HepG2 (cell line): ENCODE results near the gene NUP88. TPM values are rescaled to one million over a fixed set of nuclear protein-coding genes. Genes with fewer than 3 reads are reported as not detected.

Experiments
- AHR ChIP-seq: IDR thresholded peaks from 2 replicates; pipeline ENCODE4 v1.6.1; 2018; ENCODE audit warnings: missing genetic modification reagents, missing compliant biosample characterization
- ATM ChIP-seq: fragments of 450-650 bp; IDR thresholded peaks from 2 replicates; pipeline ENCODE4 v1.7.1; 2017; ENCODE audit warnings: mild to moderate bottlenecking, borderline replicate concordance
- GABPB1 ChIP-seq: IDR thresholded peaks from 2 replicates; pipeline ENCODE4 v1.6.1; 2016; ENCODE audit warnings: mild to moderate bottlenecking, missing genetic modification reagents, moderate library complexity, missing compliant biosample characterization
- GATA4 ChIP-seq: sonication (generic); IDR thresholded peaks from 2 replicates; pipeline ENCODE4 v1.6.1; 2016; ENCODE audit warnings: antibody characterized with exemption, low read depth, borderline replicate concordance
- KDM1A ChIP-seq: IDR thresholded peaks from 2 replicates; pipeline ENCODE4 v1.6.1; 2016; ENCODE audit warnings: missing compliant biosample characterization
- MED8 ChIP-seq: sonication (generic); formaldehyde crosslinking; IDR thresholded peaks from 2 replicates; pipeline ENCODE4 v1.8.1; 2023; ENCODE audit warnings: mild to moderate bottlenecking, missing genetic modification reagents; ENCODE audit not compliant: insufficient replicate concordance
- MYC ChIP-seq: sonication (generic); formaldehyde crosslinking; IDR thresholded peaks from 2 replicates; pipeline ENCODE4 v1.9.0; 2021; ENCODE audit warnings: missing genetic modification reagents, borderline replicate concordance
- NFRKB ChIP-seq: fragments of 450-650 bp; IDR thresholded peaks from 2 replicates; pipeline ENCODE4 v1.6.1; 2017
- YEATS2 ChIP-seq: sonication (generic); formaldehyde crosslinking; IDR thresholded peaks from 2 replicates; pipeline ENCODE4 v1.4.0; 2020; ENCODE audit warnings: missing genetic modification reagents, borderline replicate concordance
- YEATS4 ChIP-seq: sonication (generic); formaldehyde crosslinking; IDR thresholded peaks from 2 replicates; pipeline ENCODE4 v1.4.0; 2020; ENCODE audit warnings: missing genetic modification reagents, borderline replicate concordance
- YY1 ChIP-seq: IDR thresholded peaks from 2 replicates; pipeline ENCODE4 v1.6.1; 2011; ENCODE audit warnings: low read length, low read depth, moderate library complexity, mild to moderate bottlenecking; ENCODE audit not compliant: insufficient read depth, insufficient replicate concordance
- ZFAT ChIP-seq: sonication (generic); formaldehyde crosslinking; conservative IDR thresholded peaks from 2 replicates; pipeline ENCODE4 v1.8.1; 2023; ENCODE audit warnings: missing genetic modification reagents, inconsistent platforms
- ZFP82 ChIP-seq: sonication (generic); formaldehyde crosslinking; IDR thresholded peaks from 2 replicates; pipeline ENCODE4 v1.5.1; 2020; ENCODE audit warnings: mild to moderate bottlenecking, missing genetic modification reagents, borderline replicate concordance
- ZNF335 ChIP-seq: sonication (generic); formaldehyde crosslinking; IDR thresholded peaks from 2 replicates; pipeline ENCODE4 v1.4.0; 2020; ENCODE audit warnings: missing genetic modification reagents
- polyA plus RNA-seq, 8 experiments: library from polyadenylated mRNA; depleted of rRNA in 3 of 8; stranded (reverse) in 7 of 8; unstranded in 1 of 8; fragments of >200 nt; fragmentation: Illumina TruSeq in 4 of 8; extraction: Trizol in 4 of 8; gene quantifications; 2 replicates each; pipeline versions ENCODE4 v1.2.1 to v1.2.3, GENCODE V29; 2011 to 2016; ENCODE audit warnings: low read depth in 4 of 8, missing spikeins in 1 of 8, mixed read lengths in 1 of 8; ENCODE audit not compliant: insufficient read depth in 1 of 8
- total RNA-seq, 5 experiments: library from RNA; depleted of rRNA; stranded (reverse); fragments of >200 nt; fragmentation: Illumina TruSeq; extraction: Trizol; gene quantifications; 2 replicates each; pipeline ENCODE4 v1.2.3, GENCODE V29; 2016; ENCODE audit warnings: low read depth in 1 of 5
- TF ChIP-seq, protein P1 (sequence below): IDR thresholded peaks from 2 replicates; pipeline ENCODE4 v1.4.0; 2020; ENCODE audit warnings: mild to moderate bottlenecking, missing genetic modification reagents
- TF ChIP-seq, protein P2 (sequence below): sonication (generic); formaldehyde crosslinking; IDR thresholded peaks from 2 replicates; pipeline ENCODE4 v1.5.0; 2020; ENCODE audit warnings: mild to moderate bottlenecking, missing genetic modification reagents, moderate library complexity
- TF ChIP-seq, protein P3 (sequence below): sonication (generic); formaldehyde crosslinking; IDR thresholded peaks from 2 replicates; pipeline ENCODE4 v1.9.0; 2022; ENCODE audit warnings: missing genetic modification reagents, mild to moderate bottlenecking, borderline replicate concordance
- TF ChIP-seq, protein P4 (sequence below): IDR thresholded peaks from 2 replicates; pipeline ENCODE4 v1.6.1; 2018; ENCODE audit warnings: missing genetic modification reagents, mild to moderate bottlenecking, missing compliant biosample characterization

Gene NUP88
- total and polyA plus RNA-seq, 2 of the 13 experiments (the other 11 are each of a cell fraction or from before 2014, with no cell fraction given), result 48.2 to 130 TPM

DNA sequence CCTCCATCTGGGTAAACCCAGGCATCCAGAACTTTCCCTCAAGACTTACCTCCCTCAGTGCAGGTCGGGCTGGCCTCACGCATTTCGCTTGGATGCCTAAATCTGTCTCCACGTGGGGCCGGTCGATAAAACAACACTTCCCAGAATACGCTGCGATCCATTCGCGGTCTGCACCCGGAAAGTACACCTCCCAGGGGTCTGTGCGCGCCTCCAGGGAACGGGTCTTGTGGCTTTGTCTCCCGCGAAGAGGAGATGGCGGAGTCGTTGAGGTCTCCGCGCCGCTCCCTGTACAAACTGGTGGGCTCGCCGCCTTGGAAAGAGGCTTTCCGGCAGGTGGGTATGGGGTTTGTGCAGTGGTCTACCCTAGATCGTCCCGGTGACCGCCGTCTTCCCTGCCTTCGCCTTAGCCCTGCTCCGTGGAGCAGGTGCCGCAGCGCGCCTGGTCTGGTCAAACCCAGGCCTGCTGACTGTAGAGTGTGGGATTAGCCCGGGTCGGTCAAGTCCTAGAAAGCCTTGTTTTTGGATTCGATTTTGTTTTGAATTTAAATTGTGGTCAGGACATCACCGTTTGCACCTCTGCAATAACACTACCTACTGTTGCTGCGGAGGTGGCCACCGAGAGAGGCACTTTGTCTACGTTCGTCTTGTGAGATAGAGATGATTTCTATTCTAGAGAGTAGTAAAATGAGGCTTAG is 644 bp upstream of the NUP88 start, which contains the start of gene RPAIN (continued):
- no peak for TF ChIP-seq ZFAT (CRISPR knock-in tag)
- peak; percentile 78; the same call in 1 of the 2 replicates for TF ChIP-seq ZFP82
- peak; percentile 96 for TF ChIP-seq MYC (CRISPR knock-in tag)
- TF ChIP-seq NFRKB, result no peak
- no peak for TF ChIP-seq ATM
- TF ChIP-seq YY1, result peak; percentile 79
- 0 out of 2 replicates have a peak, but pooled peaks have one; percentile 13 for TF ChIP-seq ZNF335 (CRISPR knock-in tag)
- peak; percentile 84 for TF ChIP-seq MED8 (CRISPR knock-in tag)
- peak; percentile 82 for TF ChIP-seq YEATS2 (CRISPR knock-in tag)
- TF ChIP-seq GABPB1, result peak; percentile 45
- TF ChIP-seq, protein P1, sequence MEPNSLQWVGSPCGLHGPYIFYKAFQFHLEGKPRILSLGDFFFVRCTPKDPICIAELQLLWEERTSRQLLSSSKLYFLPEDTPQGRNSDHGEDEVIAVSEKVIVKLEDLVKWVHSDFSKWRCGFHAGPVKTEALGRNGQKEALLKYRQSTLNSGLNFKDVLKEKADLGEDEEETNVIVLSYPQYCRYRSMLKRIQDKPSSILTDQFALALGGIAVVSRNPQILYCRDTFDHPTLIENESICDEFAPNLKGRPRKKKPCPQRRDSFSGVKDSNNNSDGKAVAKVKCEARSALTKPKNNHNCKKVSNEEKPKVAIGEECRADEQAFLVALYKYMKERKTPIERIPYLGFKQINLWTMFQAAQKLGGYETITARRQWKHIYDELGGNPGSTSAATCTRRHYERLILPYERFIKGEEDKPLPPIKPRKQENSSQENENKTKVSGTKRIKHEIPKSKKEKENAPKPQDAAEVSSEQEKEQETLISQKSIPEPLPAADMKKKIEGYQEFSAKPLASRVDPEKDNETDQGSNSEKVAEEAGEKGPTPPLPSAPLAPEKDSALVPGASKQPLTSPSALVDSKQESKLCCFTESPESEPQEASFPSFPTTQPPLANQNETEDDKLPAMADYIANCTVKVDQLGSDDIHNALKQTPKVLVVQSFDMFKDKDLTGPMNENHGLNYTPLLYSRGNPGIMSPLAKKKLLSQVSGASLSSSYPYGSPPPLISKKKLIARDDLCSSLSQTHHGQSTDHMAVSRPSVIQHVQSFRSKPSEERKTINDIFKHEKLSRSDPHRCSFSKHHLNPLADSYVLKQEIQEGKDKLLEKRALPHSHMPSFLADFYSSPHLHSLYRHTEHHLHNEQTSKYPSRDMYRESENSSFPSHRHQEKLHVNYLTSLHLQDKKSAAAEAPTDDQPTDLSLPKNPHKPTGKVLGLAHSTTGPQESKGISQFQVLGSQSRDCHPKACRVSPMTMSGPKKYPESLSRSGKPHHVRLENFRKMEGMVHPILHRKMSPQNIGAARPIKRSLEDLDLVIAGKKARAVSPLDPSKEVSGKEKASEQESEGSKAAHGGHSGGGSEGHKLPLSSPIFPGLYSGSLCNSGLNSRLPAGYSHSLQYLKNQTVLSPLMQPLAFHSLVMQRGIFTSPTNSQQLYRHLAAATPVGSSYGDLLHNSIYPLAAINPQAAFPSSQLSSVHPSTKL, result 0 out of 2 replicates have a peak, but pooled peaks have one; percentile 22
- peak; percentile 68 for TF ChIP-seq YEATS4 (CRISPR knock-in tag)
- TF ChIP-seq, protein P2, sequence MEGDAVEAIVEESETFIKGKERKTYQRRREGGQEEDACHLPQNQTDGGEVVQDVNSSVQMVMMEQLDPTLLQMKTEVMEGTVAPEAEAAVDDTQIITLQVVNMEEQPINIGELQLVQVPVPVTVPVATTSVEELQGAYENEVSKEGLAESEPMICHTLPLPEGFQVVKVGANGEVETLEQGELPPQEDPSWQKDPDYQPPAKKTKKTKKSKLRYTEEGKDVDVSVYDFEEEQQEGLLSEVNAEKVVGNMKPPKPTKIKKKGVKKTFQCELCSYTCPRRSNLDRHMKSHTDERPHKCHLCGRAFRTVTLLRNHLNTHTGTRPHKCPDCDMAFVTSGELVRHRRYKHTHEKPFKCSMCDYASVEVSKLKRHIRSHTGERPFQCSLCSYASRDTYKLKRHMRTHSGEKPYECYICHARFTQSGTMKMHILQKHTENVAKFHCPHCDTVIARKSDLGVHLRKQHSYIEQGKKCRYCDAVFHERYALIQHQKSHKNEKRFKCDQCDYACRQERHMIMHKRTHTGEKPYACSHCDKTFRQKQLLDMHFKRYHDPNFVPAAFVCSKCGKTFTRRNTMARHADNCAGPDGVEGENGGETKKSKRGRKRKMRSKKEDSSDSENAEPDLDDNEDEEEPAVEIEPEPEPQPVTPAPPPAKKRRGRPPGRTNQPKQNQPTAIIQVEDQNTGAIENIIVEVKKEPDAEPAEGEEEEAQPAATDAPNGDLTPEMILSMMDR (CRISPR knock-in tag), result no peak; the same call in 1 of the 2 replicates
- TF ChIP-seq, protein P3, sequence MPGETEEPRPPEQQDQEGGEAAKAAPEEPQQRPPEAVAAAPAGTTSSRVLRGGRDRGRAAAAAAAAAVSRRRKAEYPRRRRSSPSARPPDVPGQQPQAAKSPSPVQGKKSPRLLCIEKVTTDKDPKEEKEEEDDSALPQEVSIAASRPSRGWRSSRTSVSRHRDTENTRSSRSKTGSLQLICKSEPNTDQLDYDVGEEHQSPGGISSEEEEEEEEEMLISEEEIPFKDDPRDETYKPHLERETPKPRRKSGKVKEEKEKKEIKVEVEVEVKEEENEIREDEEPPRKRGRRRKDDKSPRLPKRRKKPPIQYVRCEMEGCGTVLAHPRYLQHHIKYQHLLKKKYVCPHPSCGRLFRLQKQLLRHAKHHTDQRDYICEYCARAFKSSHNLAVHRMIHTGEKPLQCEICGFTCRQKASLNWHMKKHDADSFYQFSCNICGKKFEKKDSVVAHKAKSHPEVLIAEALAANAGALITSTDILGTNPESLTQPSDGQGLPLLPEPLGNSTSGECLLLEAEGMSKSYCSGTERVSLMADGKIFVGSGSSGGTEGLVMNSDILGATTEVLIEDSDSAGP (CRISPR knock-in tag), result peak; percentile 55; the same call in 1 of the 2 replicates
- TF ChIP-seq, protein P4, sequence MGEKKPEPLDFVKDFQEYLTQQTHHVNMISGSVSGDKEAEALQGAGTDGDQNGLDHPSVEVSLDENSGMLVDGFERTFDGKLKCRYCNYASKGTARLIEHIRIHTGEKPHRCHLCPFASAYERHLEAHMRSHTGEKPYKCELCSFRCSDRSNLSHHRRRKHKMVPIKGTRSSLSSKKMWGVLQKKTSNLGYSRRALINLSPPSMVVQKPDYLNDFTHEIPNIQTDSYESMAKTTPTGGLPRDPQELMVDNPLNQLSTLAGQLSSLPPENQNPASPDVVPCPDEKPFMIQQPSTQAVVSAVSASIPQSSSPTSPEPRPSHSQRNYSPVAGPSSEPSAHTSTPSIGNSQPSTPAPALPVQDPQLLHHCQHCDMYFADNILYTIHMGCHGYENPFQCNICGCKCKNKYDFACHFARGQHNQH (CRISPR knock-in tag), result 0 out of 2 replicates have a peak, but pooled peaks have one; percentile 12
- 0 out of 2 replicates have a peak, but pooled peaks have one; percentile 29 for TF ChIP-seq AHR (CRISPR knock-in tag)
- peak; percentile 68; the same call in 1 of the 2 replicates for TF ChIP-seq GATA4
- no peak for TF ChIP-seq KDM1A
